K562 (cell line): ENCODE measurements around the gene RNF40. TPM values are rescaled to one million over a fixed set of nuclear protein-coding genes. Genes with fewer than 3 reads are reported as not detected.

Source experiments
- ATAC-seq: fragments of 200-7000 bp; cut with Tn5 transposase; 3 replicates; pipeline ENCODE4 v1.9.1; 2020; ENCODE audit warnings: moderate library complexity
- BruUV-seq: library from RNA; stranded (reverse); fragments of 400-500 nt; replicated peaks from 2 replicates; lab custom pipeline; 2021; lab: Mats Ljungman, UMichigan
- CTCF ChIA-PET: fragments of 300-600 bp; formaldehyde crosslinking; extraction: SDS; loops from one replicate; lab custom pipeline; 2021; ENCODE audit warnings: low intra/inter-chr PET ratio; lab: Yijun Ruan, JAX
- POLR2A ChIA-PET: fragments of 300-600, 350-650 bp; sonication (Branson Sonifier 250); formaldehyde crosslinking; extraction: SDS; loops from one replicate; lab custom pipeline; 2021; ENCODE audit warnings: antibody characterized with exemption, inconsistent platforms; lab: Yijun Ruan, JAX
- DNase-seq, 4 experiments: peaks; one replicate each; pipeline versions ENCODE4 v3.0.0 to v3.0.0-alpha.2; 2011 to 2018; ENCODE audit warnings: low spot score in 3 of 4, mixed read lengths in 3 of 4; ENCODE audit errors: extremely low read depth in 1 of 4
- FAIRE-seq: peaks from 2 replicates; lab custom pipeline; 2011; peaks lifted over from hg19 to GRCh38; lab: Jason Lieb, UNC
- H2AFZ ChIP-seq: 2 replicates; pipeline ENCODE4 v1.6.0; 2011; ENCODE audit warnings: low read depth, low read length, control low read depth, inconsistent platforms
- H3K27ac ChIP-seq: fragments of 200-600 bp; 3 replicates; pipeline ENCODE4 v1.8.0; 2011; ENCODE audit warnings: low read depth, mild to moderate bottlenecking, control low read depth, inconsistent platforms, low read length, moderate library complexity, mixed read lengths; ENCODE audit errors: extremely low read depth
- H3K27me3 ChIP-seq, 2 experiments: fragments of 300-600 bp in 1 of 2; 2 replicates in 1 of 2; 3 replicates in 1 of 2; pipeline versions ENCODE4 v1.6.0 to v1.8.0; 2011; ENCODE audit warnings: inconsistent platforms in 2 of 2, low read length in 2 of 2, mild to moderate bottlenecking in 1 of 2, mixed read lengths in 1 of 2, moderate library complexity in 1 of 2; ENCODE audit not compliant: control insufficient read depth in 2 of 2, insufficient read depth in 2 of 2
- H3K36me3 ChIP-seq: fragments of 300-600 bp; 3 replicates; pipeline ENCODE4 v1.8.0; 2011; ENCODE audit warnings: mild to moderate bottlenecking, low read length, inconsistent platforms; ENCODE audit not compliant: control insufficient read depth, insufficient read depth
- H3K4me1 ChIP-seq, 2 experiments: fragments of 200-600 bp in 1 of 2; replicated peaks in 1 of 2; 2 replicates in 1 of 2; 3 replicates in 1 of 2; pipeline versions ENCODE4 v1.5.1 to v1.8.0; 2011; ENCODE audit warnings: inconsistent platforms in 2 of 2, low read length in 2 of 2, mild to moderate bottlenecking in 1 of 2, mixed read lengths in 1 of 2, moderate library complexity in 1 of 2; ENCODE audit not compliant: control insufficient read depth in 2 of 2, insufficient read depth in 2 of 2
- H3K4me2 ChIP-seq: 2 replicates; pipeline ENCODE4 v1.6.1; 2011; ENCODE audit warnings: low read length, control low read depth, inconsistent platforms, mixed read lengths; ENCODE audit not compliant: insufficient read depth
- H3K4me3 ChIP-seq: fragments of 200-600 bp; sonication (generic), shearing (Covaris generic); 2 replicates; pipeline ENCODE4 v1.5.1; 2016; ENCODE audit warnings: control low read depth, inconsistent platforms
- H3K79me2 ChIP-seq: fragments of 200-600 bp; 3 replicates; pipeline ENCODE4 v1.8.0; 2011; ENCODE audit warnings: low read length, inconsistent platforms; ENCODE audit not compliant: control insufficient read depth, insufficient read depth
- H3K9ac ChIP-seq, 2 experiments: 2 replicates each; pipeline versions ENCODE4 v1.6.0 to v1.6.1; 2011; ENCODE audit warnings: low read depth in 2 of 2, low read length in 2 of 2, control low read depth in 1 of 2, inconsistent platforms in 1 of 2, mild to moderate bottlenecking in 1 of 2, mixed read lengths in 1 of 2; ENCODE audit not compliant: insufficient read depth in 1 of 2
- H3K9me1 ChIP-seq: one replicate; pipeline ENCODE4 v1.6.0; 2011; ENCODE audit warnings: inconsistent platforms, mild to moderate bottlenecking, low read length, moderate library complexity; ENCODE audit not compliant: control insufficient read depth, insufficient read depth
- H3K9me3 ChIP-seq: replicated peaks from 2 replicates; pipeline ENCODE4 v1.5.1; 2011; ENCODE audit warnings: low read depth, low read length, inconsistent platforms; ENCODE audit not compliant: control insufficient read depth, insufficient read depth
- H4K20me1 ChIP-seq: replicated peaks from 2 replicates; pipeline ENCODE4 v1.6.1; 2011; ENCODE audit warnings: low read length, inconsistent platforms, mixed read lengths; ENCODE audit not compliant: control insufficient read depth, insufficient read depth
- CXXC5 ChIP-seq: fragments of 250-450 bp; sonication (Bioruptor Pico); IDR thresholded peaks from 2 replicates; pipeline ENCODE4 v1.8.0; 2022; ENCODE audit warnings: inconsistent platforms, mild to moderate bottlenecking, moderate library complexity
- ETV1 ChIP-seq: fragments of 450-650 bp; conservative IDR thresholded peaks from 2 replicates; pipeline ENCODE4 v1.6.1; 2016; ENCODE audit warnings: missing genetic modification characterization, control low read depth, low read depth, missing compliant biosample characterization
- MIER1 ChIP-seq: fragments of 450-650 bp; IDR thresholded peaks from 2 replicates; pipeline ENCODE4 v1.6.1; 2016; ENCODE audit warnings: antibody characterized with exemption, mild to moderate bottlenecking, low read depth
- NFE2 ChIP-seq: IDR thresholded peaks from 2 replicates; pipeline ENCODE4 v1.6.1; 2014; ENCODE audit warnings: antibody characterized with exemption, low read depth
- NFRKB ChIP-seq: fragments of 450-650 bp; IDR thresholded peaks from 2 replicates; pipeline ENCODE4 v1.6.1; 2016; ENCODE audit warnings: low read depth
- NR4A1 ChIP-seq, 2 experiments: fragments of 250-450 bp in 1 of 2; fragments of 450-650 bp in 1 of 2; sonication (Bioruptor Pico) in 1 of 2; IDR thresholded peaks; 2 replicates each; pipeline versions ENCODE4 v1.4.0 to v1.6.1; 2016 to 2020; ENCODE audit warnings: mild to moderate bottlenecking in 2 of 2, missing compliant biosample characterization in 1 of 2, missing genetic modification characterization in 1 of 2, moderate library complexity in 1 of 2
- RBBP5 ChIP-seq: fragments of 200-600 bp; sonication (generic); IDR thresholded peaks from 2 replicates; pipeline ENCODE4 v1.6.1; 2012; ENCODE audit warnings: borderline replicate concordance, mild to moderate bottlenecking, low read length, control low read depth, inconsistent platforms; ENCODE audit not compliant: insufficient read depth, poor library complexity, severe bottlenecking
- RBM22 ChIP-seq: fragments of 200-400 bp; formaldehyde crosslinking; IDR thresholded peaks from 2 replicates; pipeline ENCODE4 v1.6.1; 2018; ENCODE audit warnings: low read length, low read depth; ENCODE audit not compliant: poor library complexity, severe bottlenecking
- SMAD1 ChIP-seq: fragments of 150-350 bp; IDR thresholded peaks from 2 replicates; pipeline ENCODE4 v1.6.1; 2014; ENCODE audit warnings: low read length, low read depth; ENCODE audit not compliant: partially characterized antibody
- SNIP1 ChIP-seq: fragments of 450-650 bp; IDR thresholded peaks from 2 replicates; pipeline ENCODE4 v1.7.1; 2017; ENCODE audit warnings: low read depth, mild to moderate bottlenecking
- SOX6 ChIP-seq: fragments of 450-650 bp; IDR thresholded peaks from 2 replicates; pipeline ENCODE4 v1.6.1; 2014; ENCODE audit warnings: mild to moderate bottlenecking
- STAT5B ChIP-seq: fragments of 250-450 bp; sonication (Bioruptor Pico); IDR thresholded peaks from 2 replicates; pipeline ENCODE4 v1.8.0; 2021; ENCODE audit warnings: mild to moderate bottlenecking, inconsistent platforms
- ZNF24 ChIP-seq: fragments of 450-650 bp; IDR thresholded peaks from 2 replicates; pipeline ENCODE4 v1.6.1; 2016
- ZNF263 ChIP-seq: sonication (generic); formaldehyde crosslinking; IDR thresholded peaks from 2 replicates; pipeline ENCODE4 v1.8.0; 2022; ENCODE audit warnings: mild to moderate bottlenecking, missing genetic modification reagents, borderline replicate concordance
- ZNF311 ChIP-seq: fragments of 250-450 bp; sonication (Bioruptor Pico); IDR thresholded peaks from 2 replicates; pipeline ENCODE4 v1.4.0; 2020; ENCODE audit warnings: mild to moderate bottlenecking, moderate library complexity
- WGBS: fragments of 100-300 bp; shearing (Covaris generic); methylation state at CpG from one replicate; pipeline ENCODE4 v1.1.6; 2016; ENCODE audit warnings: low coverage, mixed read lengths; ENCODE audit not compliant: insufficient coverage; ENCODE audit errors: missing lambda C conversion rate; 5-methylcytosine and 5-hydroxymethylcytosine counted together
- in situ Hi-C: fragments of 300-500 bp; cut with MboI; formaldehyde crosslinking; loops from 4 replicates; pipeline ENCODE4 v1.15.0; 2018; ENCODE audit warnings: inconsistent platforms, mixed read lengths
- intact Hi-C: fragments of 100-400 bp; cut with micrococcal nuclease; formaldehyde crosslinking; loops from 2 replicates; pipeline ENCODE4 v1.14.2; 2022
- polyA plus RNA-seq, 8 experiments: library from polyadenylated mRNA; depleted of rRNA in 4 of 8; stranded (reverse) in 5 of 8; unstranded in 3 of 8; fragments of >200 nt; fragmentation: Nextera tagmentation in 2 of 8; fragmentation: Illumina TruSeq in 1 of 8; extraction: Ambion mirVana in 2 of 8; extraction: Trizol in 1 of 8; gene quantifications; 2 replicates each; pipeline versions ENCODE4 v1.2.1 to v1.2.3, GENCODE V29; 2011 to 2014; ENCODE audit warnings: inconsistent platforms in 1 of 8, missing spikeins in 1 of 8
- total RNA-seq, 7 experiments: library from RNA; depleted of rRNA in 6 of 7; stranded (reverse); fragments of >200 nt in 6 of 7; fragmentation: Illumina TruSeq in 2 of 7; extraction: Trizol in 2 of 7; gene quantifications; 2 replicates each; pipeline versions ENCODE4 v1.2.1 to v1.2.3, GENCODE V29; 2011 to 2021; ENCODE audit warnings: low replicate concordance in 1 of 7
- TF ChIP-seq, protein P1 (sequence below): fragments of 450-650 bp; formaldehyde crosslinking; IDR thresholded peaks from 2 replicates; pipeline ENCODE4 v1.4.0; 2020; ENCODE audit warnings: mild to moderate bottlenecking, moderate library complexity
- TF ChIP-seq, protein P2 (sequence below): IDR thresholded peaks from 3 replicates; pipeline ENCODE4 v1.6.1; 2011; ENCODE audit warnings: borderline replicate concordance, mild to moderate bottlenecking; ENCODE audit not compliant: insufficient read length, insufficient read depth
- TF ChIP-seq, protein P3 (sequence below), 2 experiments: fragments of 450-650 bp in 1 of 2; sonication (generic) in 1 of 2; formaldehyde crosslinking in 1 of 2; IDR thresholded peaks in 1 of 2; conservative IDR thresholded peaks in 1 of 2; 2 replicates each; pipeline versions ENCODE4 v1.6.1 to v1.8.1; 2016 to 2023; ENCODE audit warnings: mild to moderate bottlenecking in 2 of 2, moderate library complexity in 2 of 2, inconsistent platforms in 1 of 2, missing genetic modification reagents in 1 of 2

The RNF40 gene
- total and polyA plus RNA-seq, 9 of the 15 experiments (the other 6 are each of a cell fraction or from before 2014, with no cell fraction given) = 6.2 to 129 (median 81.5) TPM

DNA sequence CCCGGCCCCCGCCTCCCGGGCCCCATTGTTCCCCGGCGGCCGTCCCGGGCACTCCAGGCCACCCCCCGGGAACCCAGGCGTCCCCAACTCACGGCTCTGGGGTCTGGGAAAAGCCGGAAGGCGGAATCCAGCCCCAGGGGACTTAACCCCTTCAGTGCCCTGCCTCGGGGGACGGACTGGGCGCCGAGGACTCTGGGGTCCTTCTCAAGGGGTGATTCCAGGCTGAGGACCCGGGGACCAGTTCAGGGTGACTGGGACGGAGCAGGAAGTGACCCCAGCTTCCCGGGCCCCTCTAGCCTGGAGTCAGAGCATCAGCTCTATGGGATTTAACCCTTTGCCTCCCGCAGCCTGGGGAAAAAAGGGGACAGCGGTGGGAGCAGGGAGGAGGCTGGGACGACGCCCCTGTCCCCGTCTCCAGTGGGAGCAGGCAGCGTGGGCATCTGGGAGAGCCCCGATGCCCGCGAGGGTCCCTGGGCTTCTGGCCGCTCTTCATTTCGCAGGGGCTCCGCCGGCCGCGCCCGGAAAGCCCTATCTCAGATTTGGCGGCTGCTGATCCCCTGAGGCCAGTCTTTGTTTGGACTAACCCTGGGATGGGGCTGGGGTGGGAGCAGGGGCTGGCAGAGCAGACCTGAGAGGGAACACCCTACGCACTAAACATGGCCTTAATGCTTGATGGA is 25.0 kb downstream of the RNF40 start, which contains the start of gene ZNF629:
Gene ZNF629, minus strand, starts transcription at position 270 of the 677 bp plus-strand sequence. CDS start 2,723 bp downstream, outside the sequence.
- H3K27ac ChIP-seq = peak within 1 kb of the TSS; percentile 87
- TF ChIP-seq STAT5B (CRISPR knock-in tag) (no peak), SNIP1 (peak; percentile 88), ZNF263 (CRISPR knock-in tag) (peak; percentile 36; the same call in 1 of the 2 replicates), ETV1 (tag) (peak; percentile 80), RBBP5 (peak; percentile 55), ZNF311 (no peak), NR4A1 (CRISPR knock-in tag; IDR thresholded peaks at IDR 0.05) (no peak), NR4A1 (tag; IDR thresholded peaks at IDR 0.05) (peak; percentile 65; the same call in 1 of the 2 replicates), ZNF24 (no peak), NFRKB (peak; percentile 85), MIER1 (no peak), RBM22 (no peak), SOX6 (peak; percentile 12; the same call in 1 of the 2 replicates), NFE2 (no peak), SMAD1 (no peak), CXXC5 (CRISPR knock-in tag) (peak; percentile 49)
- TF ChIP-seq, protein P1, sequence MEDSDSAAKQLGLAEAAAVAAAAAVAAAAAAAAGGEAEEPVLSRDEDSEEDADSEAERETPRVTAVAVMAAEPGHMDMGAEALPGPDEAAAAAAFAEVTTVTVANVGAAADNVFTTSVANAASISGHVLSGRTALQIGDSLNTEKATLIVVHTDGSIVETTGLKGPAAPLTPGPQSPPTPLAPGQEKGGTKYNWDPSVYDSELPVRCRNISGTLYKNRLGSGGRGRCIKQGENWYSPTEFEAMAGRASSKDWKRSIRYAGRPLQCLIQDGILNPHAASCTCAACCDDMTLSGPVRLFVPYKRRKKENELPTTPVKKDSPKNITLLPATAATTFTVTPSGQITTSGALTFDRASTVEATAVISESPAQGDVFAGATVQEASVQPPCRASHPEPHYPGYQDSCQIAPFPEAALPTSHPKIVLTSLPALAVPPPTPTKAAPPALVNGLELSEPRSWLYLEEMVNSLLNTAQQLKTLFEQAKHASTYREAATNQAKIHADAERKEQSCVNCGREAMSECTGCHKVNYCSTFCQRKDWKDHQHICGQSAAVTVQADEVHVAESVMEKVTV (CRISPR knock-in tag) = no peak
- TF ChIP-seq, protein P2, sequence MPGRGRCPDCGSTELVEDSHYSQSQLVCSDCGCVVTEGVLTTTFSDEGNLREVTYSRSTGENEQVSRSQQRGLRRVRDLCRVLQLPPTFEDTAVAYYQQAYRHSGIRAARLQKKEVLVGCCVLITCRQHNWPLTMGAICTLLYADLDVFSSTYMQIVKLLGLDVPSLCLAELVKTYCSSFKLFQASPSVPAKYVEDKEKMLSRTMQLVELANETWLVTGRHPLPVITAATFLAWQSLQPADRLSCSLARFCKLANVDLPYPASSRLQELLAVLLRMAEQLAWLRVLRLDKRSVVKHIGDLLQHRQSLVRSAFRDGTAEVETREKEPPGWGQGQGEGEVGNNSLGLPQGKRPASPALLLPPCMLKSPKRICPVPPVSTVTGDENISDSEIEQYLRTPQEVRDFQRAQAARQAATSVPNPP = no peak
- TF ChIP-seq, protein P3, sequence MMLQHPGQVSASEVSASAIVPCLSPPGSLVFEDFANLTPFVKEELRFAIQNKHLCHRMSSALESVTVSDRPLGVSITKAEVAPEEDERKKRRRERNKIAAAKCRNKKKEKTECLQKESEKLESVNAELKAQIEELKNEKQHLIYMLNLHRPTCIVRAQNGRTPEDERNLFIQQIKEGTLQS (IDR thresholded peaks at IDR 0.05) = no peak
- TF ChIP-seq, protein P3 (CRISPR knock-in tag; conservative IDR thresholded peaks at IDR 0.05) = 0 out of 2 replicates have a peak, but pooled peaks have one; percentile 50

More for the DNA sequence above, 25.0 kb downstream of the RNF40 start, which contains the start of gene ZNF629:
- ChIA-PET CTCF (no interaction called here), POLR2A (interaction anchor here (0.7 to 2.7 kb wide), 7 partner anchors 8 to 163 kb away, joined by 3 to 12 read pairs (median 6); no protein-coding TSS in a partner anchor)
- in situ Hi-C loops = no loop called here
- peak; percentile 82 for ATAC-seq
- Histone ChIP-seq H3K9me1 (no peaks in the 10 kb centered on the region), H3K9me3 (no peaks in the 10 kb centered on the region), H3K9ac (peak within 1 kb of the TSS; percentile 88 to 98), H3K4me3 (peak within 1 kb of the TSS; percentile 73), H3K4me1 (peaks cover 14 to 32% of the 10 kb centered on the region in 2 experiments; a peak in 4 of 5 replicates), H4K20me1 (no peaks in the 10 kb centered on the region), H3K4me2 (peak within 1 kb of the TSS; percentile 86), H3K79me2 (peaks cover 27% of the 10 kb centered on the region), H2AFZ (peak within 1 kb of the TSS; percentile 95), H3K27me3 (no peaks in the 10 kb centered on the region), H3K36me3 (peaks cover 32% of the 10 kb centered on the region; the same call in 1 of the 3 replicates)
- no TSS peak for BruUV-seq
- under 1% methylated on average over 15 of the region's 37 CpGs for WGBS
- intact Hi-C loops = loop anchor here (1.0 kb wide), 1 partner anchor 18 kb away; no protein-coding TSS in a partner anchor
- DNase-seq = peak; percentile 80 to 85 (median 82)
- FAIRE-seq = peak; percentile 71
